PFSK-1 (cell line): ENCODE results near the gene CEP57.

ENCODE experiments used
- POLR2AphosphoS5 ChIP-seq: IDR thresholded peaks from 2 replicates; pipeline ENCODE4 v1.6.1; 2012; ENCODE audit warnings: low read depth, mild to moderate bottlenecking, control low read depth, low read length, moderate library complexity
- REST ChIP-seq, 2 experiments: IDR thresholded peaks; 2 replicates each; pipeline versions ENCODE4 v1.6.1 to v1.8.0; 2011 to 2012; ENCODE audit warnings: low read depth in 2 of 2, low read length in 2 of 2, control low read depth in 1 of 2, inconsistent platforms in 1 of 2, mild to moderate bottlenecking in 1 of 2, moderate library complexity in 1 of 2; ENCODE audit not compliant: insufficient read depth in 1 of 2

- TF ChIP-seq POLR2AphosphoS5: no peak
- no peak for TF ChIP-seq REST (IDR thresholded peaks at IDR 0.05; ENCODE audit: insufficient read depth in 1 of 2, low read depth in 2 of 2, low read length in 2 of 2)
These were observed 9.2 kb downstream of the CEP57 start for GRCh38 chr11:95799546-95799945.
